ENCODE data around the gene SPTLC2.

- TF ChIP-seq CTCF (IDR thresholded peaks at IDR 0.05; ENCODE audit: low read depth, low read length) (no peak), EZH2phosphoT487 (IDR thresholded peaks at IDR 0.05; ENCODE audit: low read depth) (no peak)
Measured at GRCh38 chr14:77647853-77648252, 31.4 kb upstream of the SPTLC2 start.

All from OCI-LY3 (cell line).